Esophagus muscularis mucosa (tissue), 4 donors: ENCODE data around the gene PCP4. TPM values are rescaled to one million over a fixed set of nuclear protein-coding genes. Genes with fewer than 3 reads are reported as not detected.
A peak's percentile ranks its signal among the peaks of the same experiment; 100 is the strongest.

Source experiments
- DNase-seq: peaks from one replicate; pipeline ENCODE4 v3.0.0-alpha.2; 2017; ENCODE audit errors: extremely low spot score
- H3K27ac ChIP-seq, 4 donors: fragments of 200-600 bp; sonication (generic); replicated peaks in 1 of 4; 1 replicate in 3 of 4; 2 replicates in 1 of 4; pipeline ENCODE4 v1.5.1; 2016 to 2019; ENCODE audit warnings: mild to moderate bottlenecking in 1 of 4
- H3K27me3 ChIP-seq, 4 donors: fragments of 200-600 bp; sonication (generic); one replicate each; pipeline versions ENCODE4 v1.5.1 to v1.6.0; 2016 to 2019
- H3K36me3 ChIP-seq, 4 donors: fragments of 200-600 bp; sonication (generic); one replicate each; pipeline ENCODE4 v1.5.1; 2016 to 2019
- H3K4me1 ChIP-seq, 4 donors: fragments of 200-600 bp; sonication (generic); one replicate each; pipeline ENCODE4 v1.5.1; 2016 to 2019
- H3K4me3 ChIP-seq, 4 donors: fragments of 200-600 bp; sonication (generic); 1 replicate in 2 of 4; 2 replicates in 2 of 4; pipeline ENCODE4 v1.5.1; 2016 to 2019; ENCODE audit warnings: mild to moderate bottlenecking in 4 of 4, moderate library complexity in 1 of 4
- H3K9me3 ChIP-seq, 4 donors: fragments of 200-600 bp; sonication (generic); 1 replicate in 3 of 4; 2 replicates in 1 of 4; pipeline ENCODE4 v1.5.1; 2016 to 2019
- EP300 ChIP-seq: sonication (generic); formaldehyde crosslinking; IDR thresholded peaks from one replicate; pipeline ENCODE4 v1.6.1; 2017; ENCODE audit warnings: antibody characterized with exemption
- POLR2A ChIP-seq: fragments of 450-650 bp; IDR thresholded peaks from one replicate; pipeline ENCODE4 v1.6.1; 2017; ENCODE audit warnings: antibody characterized with exemption, moderate library complexity, mild to moderate bottlenecking, low read depth
- POLR2AphosphoS5 ChIP-seq, 2 donors: sonication (generic); formaldehyde crosslinking; IDR thresholded peaks; one replicate each; pipeline ENCODE4 v1.6.1; 2017; ENCODE audit warnings: antibody characterized with exemption in 2 of 2
- WGBS: methylation state at CpG from one replicate; pipeline ENCODE4 v1.1.5; 2018; 5-methylcytosine and 5-hydroxymethylcytosine counted together
- intact Hi-C: fragments of 100-400 bp; cut with DNase I; formaldehyde crosslinking; loops from one replicate; pipeline ENCODE4 v1.15.1; 2023
- total RNA-seq, 4 donors: library from RNA; depleted of rRNA; stranded (reverse); fragments of >200 nt; gene quantifications; one replicate each; pipeline versions ENCODE4 v1.1.0 to v1.2.1, GENCODE V29; 2016
- TF ChIP-seq, protein P1 (sequence below), 3 experiments: fragments of 200-600 bp in 2 of 3; fragments of 450-650 bp in 1 of 3; sonication (generic) in 2 of 3; IDR thresholded peaks; one replicate each; pipeline ENCODE4 v1.5.1; 2017 to 2019; ENCODE audit warnings: antibody characterized with exemption in 3 of 3, mild to moderate bottlenecking in 2 of 3, moderate library complexity in 1 of 3

Gene PCP4
- total RNA-seq, 4 donors from 2014 or later = 82.0 to 172 (median 125) TPM

GRCh38 chr21:39955326-39955725, 88.1 kb downstream of the PCP4 start:
- WGBS = 88% methylated on average over 4 of the region's 4 CpGs
- Histone ChIP-seq H3K4me1 (peaks cover 0 to 48% (median 41%) of the 10 kb centered on the region in 4 donors), H3K27me3 (no peaks in the 10 kb centered on the region), H3K4me3 (no peak overlapping the region), H3K27ac (peak overlapping the region; percentile 35 to 68 (median 52)), H3K36me3 (no peaks in the 10 kb centered on the region), H3K9me3 (peaks cover 0 to 5% (median 1%) of the 10 kb centered on the region in 4 donors)
- DNase-seq = no peak
- TF ChIP-seq POLR2A (no peak), POLR2AphosphoS5 (IDR thresholded peaks at IDR 0.05) (no peak), EP300 (no peak)
- TF ChIP-seq, protein P1, sequence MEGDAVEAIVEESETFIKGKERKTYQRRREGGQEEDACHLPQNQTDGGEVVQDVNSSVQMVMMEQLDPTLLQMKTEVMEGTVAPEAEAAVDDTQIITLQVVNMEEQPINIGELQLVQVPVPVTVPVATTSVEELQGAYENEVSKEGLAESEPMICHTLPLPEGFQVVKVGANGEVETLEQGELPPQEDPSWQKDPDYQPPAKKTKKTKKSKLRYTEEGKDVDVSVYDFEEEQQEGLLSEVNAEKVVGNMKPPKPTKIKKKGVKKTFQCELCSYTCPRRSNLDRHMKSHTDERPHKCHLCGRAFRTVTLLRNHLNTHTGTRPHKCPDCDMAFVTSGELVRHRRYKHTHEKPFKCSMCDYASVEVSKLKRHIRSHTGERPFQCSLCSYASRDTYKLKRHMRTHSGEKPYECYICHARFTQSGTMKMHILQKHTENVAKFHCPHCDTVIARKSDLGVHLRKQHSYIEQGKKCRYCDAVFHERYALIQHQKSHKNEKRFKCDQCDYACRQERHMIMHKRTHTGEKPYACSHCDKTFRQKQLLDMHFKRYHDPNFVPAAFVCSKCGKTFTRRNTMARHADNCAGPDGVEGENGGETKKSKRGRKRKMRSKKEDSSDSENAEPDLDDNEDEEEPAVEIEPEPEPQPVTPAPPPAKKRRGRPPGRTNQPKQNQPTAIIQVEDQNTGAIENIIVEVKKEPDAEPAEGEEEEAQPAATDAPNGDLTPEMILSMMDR (IDR thresholded peaks at IDR 0.05) = no peak
- intact Hi-C loops = loop anchor here (10.0 kb wide), 1 partner anchor 89 kb away; no protein-coding TSS in a partner anchor

DNA sequence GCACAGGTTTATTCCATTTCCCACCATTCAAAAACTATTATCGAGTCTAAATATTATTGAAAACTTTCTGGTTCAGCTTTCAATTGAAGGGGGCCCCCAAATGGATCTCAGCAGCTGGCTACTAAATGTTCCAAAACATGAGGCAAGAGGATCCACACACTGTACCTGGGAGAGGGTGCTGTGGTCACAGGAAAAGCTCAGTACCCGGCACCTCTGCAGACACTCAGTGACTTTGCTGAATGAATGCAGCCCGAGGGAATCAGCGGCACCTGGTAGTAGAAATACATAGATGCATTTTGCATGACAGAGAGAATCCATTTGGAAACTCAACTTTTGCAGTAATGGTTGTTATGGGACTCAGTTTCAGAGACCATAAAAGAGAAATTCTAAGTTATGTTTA, 89.3 kb downstream of the PCP4 start:
- no peak for DNase-seq
- TF ChIP-seq POLR2A (no peak), EP300 (no peak), POLR2AphosphoS5 (IDR thresholded peaks at IDR 0.05) (no peak)
- TF ChIP-seq, protein P1 (IDR thresholded peaks at IDR 0.05) = no peak
- Histone ChIP-seq H3K36me3 (no peaks in the 10 kb centered on the region), H3K27ac (peak overlapping the region; percentile 35 to 68 (median 62)), H3K9me3 (peaks cover 0 to 10% (median 4%) of the 10 kb centered on the region in 4 donors), H3K27me3 (no peaks in the 10 kb centered on the region), H3K4me1 (peaks cover 0 to 47% (median 36%) of the 10 kb centered on the region in 4 donors), H3K4me3 (no peak overlapping the region)
- intact Hi-C loops = loop anchor here (10.0 kb wide), 1 partner anchor 88 kb away; no protein-coding TSS in a partner anchor
- WGBS = 79% methylated on average over 4 of the region's 4 CpGs

- intact Hi-C loops = loop anchor here (10.0 kb wide), 1 partner anchor 86 kb away; no protein-coding TSS in a partner anchor
- peaks cover 0 to 37% (median 32%) of the 10 kb centered on the region in 4 donors for H3K4me1 ChIP-seq
- TF ChIP-seq POLR2A (no peak), POLR2AphosphoS5 (IDR thresholded peaks at IDR 0.05) (no peak), EP300 (no peak)
- TF ChIP-seq, protein P1 (IDR thresholded peaks at IDR 0.05) = no peak
- H3K27me3 ChIP-seq = no peaks in the 10 kb centered on the region
- H3K4me3 ChIP-seq = no peak overlapping the region
- no peaks in the 10 kb centered on the region for H3K36me3 ChIP-seq
- DNase-seq = no peak
- WGBS = 57% methylated on average over 2 of the region's 2 CpGs
- peak overlapping the region; percentile 56 to 68 (median 66) for H3K27ac ChIP-seq
- peaks cover 0 to 10% (median 4%) of the 10 kb centered on the region in 4 donors for H3K9me3 ChIP-seq
Measured at GRCh38 chr21:39958731-39959130, 91.5 kb downstream of the PCP4 start.

- TF ChIP-seq EP300 (no peak), POLR2AphosphoS5 (IDR thresholded peaks at IDR 0.05) (no peak), POLR2A (no peak)
- TF ChIP-seq, protein P1 (IDR thresholded peaks at IDR 0.05) = no peak
- Histone ChIP-seq H3K36me3 (no peaks in the 10 kb centered on the region), H3K9me3 (peaks cover 0 to 10% (median 4%) of the 10 kb centered on the region in 4 donors), H3K4me1 (peaks cover 0 to 34% (median 24%) of the 10 kb centered on the region in 4 donors), H3K27ac (no peak overlapping the region), H3K27me3 (no peaks in the 10 kb centered on the region), H3K4me3 (no peak overlapping the region)
- intact Hi-C loops = no loop called here
- 71% methylated on average over 1 of the region's 1 CpG for whole genome bisulfite sequencing
- no peak for DNase-seq
Measured at GRCh38 chr21:39961251-39961650, 94.0 kb downstream of the PCP4 start.

GRCh38 chr21:39965026-39965425, 97.8 kb downstream of the PCP4 start:
- intact Hi-C loops = no loop called here

More at GRCh38 chr21:39965026-39965425, 97.8 kb downstream of the PCP4 start:
- Histone ChIP-seq H3K4me3 (no peak overlapping the region), H3K27me3 (no peaks in the 10 kb centered on the region), H3K9me3 (peaks cover 0 to 10% (median 3%) of the 10 kb centered on the region in 4 donors), H3K4me1 (peaks cover 0 to 7% (median 2%) of the 10 kb centered on the region in 4 donors), H3K36me3 (no peaks in the 10 kb centered on the region), H3K27ac (no peak overlapping the region)
- WGBS = 100% methylated on average over 1 of the region's 1 CpG
- no peak for DNase-seq
- TF ChIP-seq POLR2AphosphoS5 (IDR thresholded peaks at IDR 0.05) = no peak
- TF ChIP-seq, protein P1 (IDR thresholded peaks at IDR 0.05) = no peak
- TF ChIP-seq POLR2A = no peak
- no peak for TF ChIP-seq EP300
